Activated CD8-positive, alpha-beta memory T cell treated with anti-CD3 and anti-CD28 coated beads for 24 hours (primary cell): ENCODE measurements around the gene CAPN8.
A peak's percentile ranks its signal among the peaks of the same experiment; 100 is the strongest.

Experiments used
- DNase-seq: peaks from one replicate; pipeline ENCODE4 v3.0.0-alpha.2; 2020

Gene CAPN8

DNA sequence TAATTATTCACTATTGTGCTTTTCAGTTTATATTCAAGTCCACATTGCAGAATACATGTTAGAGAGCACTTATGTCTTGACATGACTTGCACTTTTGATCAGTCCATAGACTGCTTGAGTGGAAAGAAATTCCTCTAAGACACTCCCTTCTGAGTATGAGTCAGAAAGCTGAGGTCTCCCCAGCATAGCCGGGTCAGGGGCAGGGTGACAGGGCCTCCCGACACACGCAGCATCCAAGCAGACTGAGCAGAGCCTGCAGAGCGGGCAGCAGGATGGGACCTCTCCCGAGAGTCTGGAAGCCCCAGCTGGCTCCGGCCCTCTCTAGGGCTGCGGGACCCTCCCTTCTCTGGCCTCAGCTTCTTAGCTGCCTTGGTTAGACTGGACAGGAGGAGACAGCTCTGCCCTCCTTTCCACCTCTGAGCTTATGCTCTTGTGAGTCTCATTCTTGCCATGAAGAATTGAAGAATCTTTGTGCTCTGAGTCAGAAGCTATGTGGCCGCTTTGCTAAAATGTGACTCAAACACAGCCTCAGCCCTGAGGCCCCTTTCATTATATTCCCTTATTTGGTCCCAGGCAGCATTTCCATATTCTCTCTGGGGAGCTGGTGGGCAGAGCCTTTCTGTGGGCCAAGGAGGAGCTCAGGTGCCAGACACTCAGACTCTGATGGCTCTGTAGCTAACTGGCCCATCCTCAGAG, 35.6 kb upstream of the CAPN8 start:
- no peak for DNase-seq

GRCh38 chr1:223700388-223700918, 35.0 kb upstream of the CAPN8 start:
- no peak for DNase-seq

GRCh38 chr1:223695941-223696340, 30.4 kb upstream of the CAPN8 start:
- no peak for DNase-seq

DNA sequence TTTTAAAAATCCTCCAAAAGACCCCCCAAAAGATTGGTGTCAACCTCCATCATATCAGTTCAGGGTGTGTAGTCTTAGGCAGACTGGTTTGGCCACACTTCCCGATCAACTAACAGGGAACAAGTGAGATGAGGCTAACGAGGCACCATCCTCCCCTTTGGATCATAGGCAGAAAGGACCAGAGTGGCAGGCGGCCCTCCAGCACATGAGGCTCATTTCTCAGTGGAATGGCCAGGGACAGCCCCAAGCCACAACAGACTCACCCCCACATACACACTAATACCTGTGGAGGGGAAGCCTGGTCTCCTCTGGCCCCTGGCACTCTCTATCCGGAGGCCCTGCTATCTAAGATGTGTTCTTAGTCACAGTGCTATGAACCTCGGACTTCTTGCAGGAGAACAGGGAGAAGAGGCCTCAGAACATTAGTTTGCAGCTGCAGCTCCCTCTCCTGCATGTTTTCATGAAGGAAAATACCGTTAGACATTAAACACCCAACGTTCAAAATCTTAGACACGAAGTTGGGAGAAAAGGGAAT, 29.6 kb upstream of the CAPN8 start:
- DNase-seq = no peak

DNA sequence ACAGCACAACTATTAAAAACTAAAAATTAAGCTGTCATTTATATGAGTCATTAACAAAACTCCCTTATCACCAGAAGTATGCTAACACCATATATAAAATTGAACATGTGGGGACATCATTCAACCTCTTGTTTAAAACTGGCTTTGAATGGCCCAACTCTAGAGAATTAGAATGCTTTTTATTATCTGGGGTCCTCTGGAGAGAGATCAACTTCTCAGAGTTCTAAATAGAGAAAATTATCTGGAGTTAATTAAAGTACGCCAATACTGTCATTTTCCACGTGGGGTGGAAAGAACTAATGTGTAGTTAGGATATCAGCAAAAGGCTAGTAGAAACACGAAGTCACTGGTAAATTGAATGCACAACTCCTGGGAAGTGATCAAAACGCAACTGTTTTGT, 25.6 kb upstream of the CAPN8 start:
- no peak for DNase-seq

DNA sequence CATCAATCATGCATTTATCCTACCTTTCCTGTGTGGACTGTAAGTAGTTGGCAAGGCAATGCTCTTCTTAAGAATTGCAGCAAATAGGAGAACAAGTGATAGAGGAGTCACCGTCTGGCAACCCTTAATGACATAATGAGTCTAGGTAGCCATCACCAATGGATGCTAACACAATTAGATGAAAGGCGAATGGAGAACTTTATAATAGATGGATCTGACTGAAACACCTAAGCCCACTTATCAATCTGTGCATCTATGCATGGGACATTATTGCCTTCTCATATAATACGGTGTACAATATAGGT, 18.9 kb upstream of the CAPN8 start:
- DNase-seq = no peak

DNA sequence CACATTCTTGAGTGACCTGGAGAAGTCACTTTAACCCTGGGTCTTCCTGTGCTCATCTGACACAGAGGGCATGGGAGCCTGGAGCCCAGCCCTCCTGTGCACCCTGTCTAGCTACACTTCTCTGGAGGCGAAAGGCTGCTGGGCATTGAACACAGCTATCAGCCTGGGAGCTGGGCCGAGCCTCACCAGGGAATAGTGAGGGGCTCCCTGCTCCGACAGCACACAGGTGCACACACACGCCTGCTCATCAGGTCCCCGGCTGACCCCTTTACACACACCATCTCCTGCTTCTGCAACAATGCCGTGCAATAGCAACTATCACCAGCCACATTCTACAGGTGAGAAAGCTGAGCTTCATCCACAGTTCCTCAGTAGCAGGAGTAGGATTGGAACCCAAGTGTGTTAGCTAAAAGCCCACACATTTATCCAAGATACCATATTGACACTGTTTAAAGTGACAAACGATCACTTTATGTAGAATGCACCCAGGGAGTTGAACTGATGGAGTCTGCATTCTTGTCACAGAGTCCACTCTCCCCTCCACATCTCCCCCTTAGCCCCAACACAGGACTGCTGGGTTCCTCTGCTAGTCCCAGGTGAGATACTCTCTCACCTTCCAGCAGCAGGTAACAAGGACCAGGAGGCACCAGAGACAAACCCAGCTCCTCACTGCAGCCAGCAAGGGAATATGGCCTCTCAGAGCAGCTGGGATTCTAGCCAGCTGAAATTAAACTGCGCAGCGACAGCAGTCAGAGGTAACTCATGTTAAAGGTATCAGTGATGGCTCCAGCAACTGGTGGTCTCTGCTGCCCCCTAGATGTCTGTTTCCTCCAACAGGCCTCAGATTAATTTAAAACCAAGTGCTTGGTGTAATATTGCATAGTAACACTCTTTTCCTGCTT, 18.3 kb upstream of the CAPN8 start:
- DNase-seq = peak; percentile 82

GRCh38 chr1:223682502-223682901, 17.0 kb upstream of the CAPN8 start:
- DNase-seq = no peak

DNA sequence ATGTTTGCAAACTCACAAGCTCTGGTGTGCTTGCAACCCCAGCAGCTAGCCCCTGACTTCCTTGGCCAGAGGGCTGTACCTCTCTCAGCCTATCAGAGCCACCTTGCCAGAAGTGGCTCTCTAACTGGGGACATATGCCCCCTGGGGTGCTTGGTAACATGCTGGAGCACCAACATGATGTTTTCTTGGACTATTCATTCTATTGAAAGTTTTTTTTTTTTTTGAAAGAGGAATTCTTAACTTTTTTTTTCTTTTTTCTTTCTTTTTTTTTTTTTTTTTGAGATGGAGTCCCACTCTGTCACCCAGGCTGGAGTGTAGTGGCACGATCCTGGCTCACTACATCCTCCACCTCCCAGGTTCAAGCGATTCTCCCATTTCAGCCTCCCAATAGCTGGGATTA, 14.7 kb upstream of the CAPN8 start:
- no peak for DNase-seq

GRCh38 chr1:223678841-223679240, 13.3 kb upstream of the CAPN8 start:
- DNase-seq = no peak

GRCh38 chr1:223674119-223674890, 8.8 kb upstream of the CAPN8 start:
- DNase-seq = no peak

GRCh38 chr1:223670458-223671159, 5.1 kb upstream of the CAPN8 start:
- DNase-seq = no peak

DNA sequence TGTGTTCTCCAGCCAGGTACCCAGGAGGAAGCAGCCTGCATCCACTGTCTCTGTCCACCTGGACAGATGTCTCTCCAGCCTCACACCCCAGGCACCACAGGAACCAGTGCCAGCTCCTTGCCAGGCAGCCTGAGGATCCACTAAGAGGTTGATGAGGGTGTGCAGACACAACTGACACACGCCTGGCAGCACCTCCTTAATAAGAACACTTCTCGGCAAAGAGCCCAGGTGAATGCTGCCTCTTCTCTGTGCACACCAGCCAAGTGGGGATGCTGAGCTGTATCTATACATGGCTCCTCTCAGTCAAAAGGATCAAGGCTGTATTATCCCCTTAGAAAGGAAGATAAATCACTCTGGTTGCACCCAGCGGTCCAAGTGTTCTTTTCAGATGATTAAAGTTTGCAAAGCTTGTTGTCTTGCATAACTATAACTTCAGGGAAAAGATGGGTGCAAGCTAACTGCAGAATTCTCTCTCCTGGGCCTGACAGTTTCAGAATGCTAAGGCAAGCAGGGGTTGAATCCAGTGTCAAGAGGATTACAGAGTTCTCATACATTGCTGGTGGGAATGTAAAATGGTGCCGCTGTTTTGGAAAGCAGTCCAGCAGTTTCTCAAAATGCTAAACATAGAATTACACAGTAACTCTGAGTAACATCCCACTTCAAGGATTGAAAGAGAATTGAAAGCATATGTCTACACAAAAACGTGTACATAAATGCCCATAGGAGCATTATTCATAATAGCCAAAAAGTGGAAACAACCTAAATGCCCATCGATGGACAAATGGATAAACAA, 3.7 kb upstream of the CAPN8 start:
- DNase-seq = no peak

DNA sequence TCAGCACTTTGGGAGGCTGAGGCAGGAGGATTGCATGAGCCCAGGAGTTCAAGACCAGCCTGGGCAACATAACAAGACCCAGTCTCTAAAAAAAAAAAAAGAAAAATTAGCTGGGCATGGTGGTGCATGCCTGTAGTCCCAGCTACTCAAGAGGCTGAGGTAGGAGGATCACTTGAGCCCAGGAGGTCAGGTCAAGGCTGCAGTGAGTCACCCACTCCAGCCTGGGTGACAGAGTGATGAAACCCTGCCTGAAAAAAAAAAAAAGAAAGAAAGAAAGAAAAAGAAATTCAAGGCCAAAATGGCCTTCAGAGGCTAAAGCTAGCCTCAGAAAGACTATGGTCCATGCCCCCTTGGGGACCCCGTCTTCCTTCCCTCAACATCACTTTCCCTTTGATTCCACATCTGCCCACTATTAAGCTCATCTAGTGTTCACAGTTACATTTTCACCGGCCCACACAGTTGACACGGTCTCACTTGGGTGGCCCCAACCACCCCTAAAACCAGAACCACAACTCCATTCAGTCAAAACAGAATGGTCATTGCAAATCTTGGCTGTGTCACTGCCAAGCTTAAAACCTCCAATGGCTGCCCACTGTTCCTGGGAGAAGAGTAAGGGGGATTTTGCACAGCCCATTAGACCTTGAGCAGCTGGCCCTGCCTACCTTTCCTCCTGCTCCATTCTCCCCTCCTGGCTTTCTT, 2.1 kb upstream of the CAPN8 start:
- no peak for DNase-seq

- no peak for DNase-seq
Measured at GRCh38 chr1:223664106-223664505, 1.4 kb downstream of the CAPN8 start.

- no peak for DNase-seq
Measured at GRCh38 chr1:223662943-223663342, 2.6 kb downstream of the CAPN8 start.

GRCh38 chr1:223659711-223660110, 5.8 kb downstream of the CAPN8 start:
- no peak for DNase-seq

- no peak for DNase-seq
Measured at GRCh38 chr1:223657978-223658377, 7.5 kb downstream of the CAPN8 start.

DNA sequence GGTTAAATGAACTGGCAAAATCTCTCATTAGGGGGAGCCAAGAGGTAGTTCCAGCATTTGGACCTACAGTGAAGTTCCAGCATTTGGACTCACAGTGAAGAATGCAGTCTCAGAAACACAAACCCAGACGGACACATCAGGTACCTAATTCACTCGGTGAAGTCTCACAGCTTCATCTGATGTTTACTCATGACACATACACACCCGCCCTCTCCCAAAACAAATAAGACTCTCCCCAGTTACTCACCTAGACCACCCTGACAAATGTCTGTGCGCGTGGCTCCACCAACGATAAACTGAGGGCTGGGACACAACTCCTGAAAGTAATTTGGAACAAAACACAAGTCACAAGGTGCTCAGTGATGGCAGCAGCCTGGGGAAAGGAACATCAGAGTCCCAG, 11.4 kb downstream of the CAPN8 start:
- no peak for DNase-seq

DNA sequence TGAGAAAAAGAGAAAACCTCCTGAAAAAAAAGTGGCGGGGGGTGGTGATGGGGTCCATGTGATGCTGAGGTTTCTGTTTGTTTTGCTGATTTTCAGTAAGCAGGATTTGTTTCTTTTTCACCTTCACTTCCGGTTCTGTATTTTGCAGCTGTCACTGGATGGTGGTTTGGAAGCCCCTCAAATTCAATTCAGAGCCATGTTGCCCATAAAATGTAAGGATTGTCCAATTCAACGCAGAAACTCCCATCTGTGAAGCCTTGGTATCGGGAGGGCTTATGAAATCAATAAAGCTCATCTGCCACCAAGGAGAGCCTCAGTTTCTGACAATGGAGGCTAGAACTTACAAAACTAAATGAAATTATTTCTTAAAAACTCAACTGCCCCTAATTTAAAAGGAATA, 12.1 kb downstream of the CAPN8 start:
- no peak for DNase-seq

DNA sequence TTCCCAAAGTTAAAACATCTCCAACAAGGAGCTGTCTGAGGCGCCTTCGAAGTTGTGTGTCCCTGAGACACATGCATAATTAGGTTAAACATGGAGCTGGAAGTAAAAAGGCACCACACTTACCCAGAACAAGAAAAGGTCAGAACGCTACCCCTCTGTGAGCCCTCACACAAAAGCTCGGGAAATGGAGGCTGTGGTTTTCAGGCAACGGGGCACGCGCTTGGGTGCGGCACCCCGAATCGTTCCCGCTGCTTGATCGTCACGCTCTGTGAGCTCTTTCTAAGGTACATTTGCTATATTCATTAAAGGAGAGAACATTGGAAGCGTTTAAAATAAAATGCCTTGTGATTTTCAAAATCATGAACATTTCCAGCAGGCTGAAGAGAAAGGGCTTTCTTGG, 12.5 kb downstream of the CAPN8 start:
- DNase-seq = no peak
